HepG2 (cell line): ENCODE results near the gene CNR2. TPM values are rescaled to one million over a fixed set of nuclear protein-coding genes. Genes with fewer than 3 reads are reported as not detected.
A peak's percentile ranks its signal among the peaks of the same experiment; 100 is the strongest.

ENCODE experiments used
- ATAC-seq: fragments of 200-7000 bp; cut with Tn5 transposase; 3 replicates; pipeline ENCODE4 v1.9.1; 2020; ENCODE audit warnings: mild to moderate bottlenecking, moderate library complexity
- BruUV-seq: library from RNA; stranded (reverse); fragments of 400-500 nt; replicated peaks from 2 replicates; lab custom pipeline; 2021; lab: Mats Ljungman, UMichigan
- CTCF ChIA-PET: fragments of 300-600 bp; formaldehyde crosslinking; extraction: SDS; loops from one replicate; lab custom pipeline; 2021; ENCODE audit warnings: low total read pairs, inconsistent platforms, low intra/inter-chr PET ratio; lab: Yijun Ruan, JAX
- POLR2A ChIA-PET: fragments of 350-600 bp; sonication (Branson Sonifier 250); formaldehyde crosslinking; loops from one replicate; lab custom pipeline; 2020; ENCODE audit warnings: antibody characterized with exemption, inconsistent platforms; lab: Yijun Ruan, JAX
- DNase-seq: peaks from one replicate; pipeline ENCODE4 v3.0.0-alpha.2; 2015; ENCODE audit warnings: low spot score
- FAIRE-seq: peaks from 3 replicates; lab custom pipeline; 2011; peaks lifted over from hg19 to GRCh38; lab: Jason Lieb, UNC
- H2AFZ ChIP-seq: one replicate; pipeline ENCODE4 v1.6.1; 2011; ENCODE audit warnings: low read length, inconsistent platforms
- H3K27ac ChIP-seq: fragments of 300-600 bp; 3 replicates; pipeline ENCODE4 v1.8.0; 2011; ENCODE audit warnings: mixed run types, mild to moderate bottlenecking, mixed read lengths, low read length, inconsistent platforms; ENCODE audit not compliant: insufficient read depth; ENCODE audit errors: extremely low read length
- H3K27me3 ChIP-seq, 2 experiments: fragments of 200-600 bp in 1 of 2; 2 replicates in 1 of 2; 3 replicates in 1 of 2; pipeline versions ENCODE4 v1.6.0 to v1.8.0; 2011; ENCODE audit warnings: low read length in 2 of 2, mild to moderate bottlenecking in 2 of 2, moderate library complexity in 2 of 2, inconsistent platforms in 1 of 2; ENCODE audit not compliant: insufficient read depth in 2 of 2, control insufficient read depth in 1 of 2
- H3K36me3 ChIP-seq, 2 experiments: fragments of 200-600 bp in 1 of 2; replicated peaks in 1 of 2; 2 replicates in 1 of 2; 3 replicates in 1 of 2; pipeline versions ENCODE4 v1.5.1 to v1.8.0; 2011; ENCODE audit warnings: low read length in 2 of 2, inconsistent platforms in 1 of 2; ENCODE audit not compliant: insufficient read depth in 2 of 2, control insufficient read depth in 1 of 2
- H3K4me1 ChIP-seq: 2 replicates; pipeline ENCODE4 v1.5.1; 2012; ENCODE audit warnings: low read length, inconsistent platforms; ENCODE audit not compliant: insufficient read depth
- H3K4me2 ChIP-seq: 2 replicates; pipeline ENCODE4 v1.6.0; 2011; ENCODE audit warnings: low read depth, low read length, inconsistent platforms
- H3K4me3 ChIP-seq, 3 experiments: fragments of 200-600 bp in 1 of 3; sonication (generic), shearing (Covaris generic) in 1 of 3; replicated peaks in 1 of 3; 2 replicates each; pipeline ENCODE4 v1.5.1; 2011 to 2016; ENCODE audit warnings: low read length in 3 of 3, inconsistent platforms in 2 of 3, low read depth in 2 of 3, mild to moderate bottlenecking in 2 of 3, control low read depth in 1 of 3, mixed read lengths in 1 of 3; ENCODE audit not compliant: insufficient read depth in 1 of 3
- H3K79me2 ChIP-seq: one replicate; pipeline ENCODE4 v1.6.1; 2011; ENCODE audit warnings: low read length, inconsistent platforms; ENCODE audit not compliant: insufficient read depth
- H3K9ac ChIP-seq: 2 replicates; pipeline ENCODE4 v1.6.0; 2011; ENCODE audit warnings: mild to moderate bottlenecking, low read depth, low read length, inconsistent platforms; ENCODE audit not compliant: insufficient read depth
- H3K9me3 ChIP-seq: 2 replicates; pipeline ENCODE4 v1.5.1; 2012; ENCODE audit warnings: mild to moderate bottlenecking, low read length
- H4K20me1 ChIP-seq: 2 replicates; pipeline ENCODE4 v1.6.0; 2011; ENCODE audit warnings: inconsistent platforms, mild to moderate bottlenecking, low read length, moderate library complexity; ENCODE audit not compliant: insufficient read depth
- CEBPG ChIP-seq: IDR thresholded peaks from 2 replicates; pipeline ENCODE4 v1.6.1; 2016
- HDAC1 ChIP-seq: sonication (generic); formaldehyde crosslinking; IDR thresholded peaks from 2 replicates; pipeline ENCODE4 v1.5.1; 2020; ENCODE audit warnings: mild to moderate bottlenecking, missing genetic modification reagents
- KAT7 ChIP-seq: IDR thresholded peaks from 2 replicates; pipeline ENCODE4 v1.6.1; 2018; ENCODE audit warnings: borderline replicate concordance, missing compliant biosample characterization
- KDM2A ChIP-seq: sonication (generic); formaldehyde crosslinking; IDR thresholded peaks from 2 replicates; pipeline ENCODE4 v1.4.0; 2020; ENCODE audit warnings: low read depth, missing genetic modification reagents, borderline replicate concordance
- MTF2 ChIP-seq: sonication (generic); formaldehyde crosslinking; IDR thresholded peaks from 2 replicates; pipeline ENCODE4 v1.5.0; 2020; ENCODE audit warnings: missing genetic modification reagents, borderline replicate concordance
- NCOR1 ChIP-seq: fragments of 200-600 bp; sonication (generic); IDR thresholded peaks from 2 replicates; pipeline ENCODE4 v1.7.0; 2017; ENCODE audit warnings: antibody characterized with exemption, low read length, borderline replicate concordance
- PCBP2 ChIP-seq: fragments of 200-400 bp; formaldehyde crosslinking; optimal IDR thresholded peaks from 2 replicates; pipeline ENCODE3; 2018; ENCODE audit warnings: low read length, low read depth; ENCODE audit not compliant: poor library complexity, severe bottlenecking
- POLR2A ChIP-seq, 2 experiments: IDR thresholded peaks; 2 replicates each; pipeline ENCODE4 v1.6.1; 2011; ENCODE audit warnings: low read depth in 2 of 2, low read length in 2 of 2, mild to moderate bottlenecking in 1 of 2, moderate library complexity in 1 of 2; ENCODE audit not compliant: insufficient read depth in 1 of 2
- TBX2 ChIP-seq: sonication (generic); formaldehyde crosslinking; IDR thresholded peaks from 2 replicates; pipeline ENCODE4 v1.5.0; 2020; ENCODE audit warnings: missing genetic modification reagents, mild to moderate bottlenecking, borderline replicate concordance
- ZNF160 ChIP-seq: sonication (generic); formaldehyde crosslinking; IDR thresholded peaks from 2 replicates; pipeline ENCODE4 v1.8.0; 2022; ENCODE audit warnings: mild to moderate bottlenecking, inconsistent platforms, missing genetic modification reagents
- ZNF253 ChIP-seq: sonication (generic); formaldehyde crosslinking; IDR thresholded peaks from 2 replicates; pipeline ENCODE4 v1.8.0; 2022; ENCODE audit warnings: mild to moderate bottlenecking, missing genetic modification reagents, borderline replicate concordance
- ZNF468 ChIP-seq: sonication (generic); formaldehyde crosslinking; IDR thresholded peaks from 2 replicates; pipeline ENCODE4 v1.8.0; 2022; ENCODE audit warnings: mild to moderate bottlenecking, moderate library complexity, missing genetic modification reagents
- ZNF564 ChIP-seq: sonication (generic); formaldehyde crosslinking; IDR thresholded peaks from 2 replicates; pipeline ENCODE4 v1.8.1; 2023; ENCODE audit warnings: mild to moderate bottlenecking, missing genetic modification reagents
- ZNF724P ChIP-seq: sonication (generic); formaldehyde crosslinking; IDR thresholded peaks from 2 replicates; pipeline ENCODE4 v1.8.0; 2022; ENCODE audit warnings: missing genetic modification reagents, borderline replicate concordance
- ZNF773 ChIP-seq: sonication (generic); formaldehyde crosslinking; IDR thresholded peaks from 2 replicates; pipeline ENCODE4 v1.4.0; 2020; ENCODE audit warnings: missing genetic modification reagents, borderline replicate concordance
- WGBS: methylation state at CpG from one replicate; pipeline ENCODE4 v1.1.6; 2017; ENCODE audit warnings: low lambda C conversion rate; 5-methylcytosine and 5-hydroxymethylcytosine counted together
- in situ Hi-C: cut with HindIII; loops from 2 replicates; pipeline ENCODE4 v1.10.0; 2017; ENCODE audit warnings: low pct_unique_long_range_greater_than_20kb; ENCODE audit not compliant: extremely low pct_ligation_motif_present
- intact Hi-C: fragments of 100-400 bp; cut with micrococcal nuclease; formaldehyde crosslinking; loops from one replicate; pipeline ENCODE4 v1.10.0; 2022; ENCODE audit not compliant: unreplicated experiment
- polyA plus RNA-seq, 8 experiments: library from polyadenylated mRNA; depleted of rRNA in 3 of 8; stranded (reverse) in 7 of 8; unstranded in 1 of 8; fragments of >200 nt; fragmentation: Illumina TruSeq in 4 of 8; extraction: Trizol in 4 of 8; gene quantifications; 2 replicates each; pipeline versions ENCODE4 v1.2.1 to v1.2.3, GENCODE V29; 2011 to 2016; ENCODE audit warnings: low read depth in 4 of 8, missing spikeins in 1 of 8, mixed read lengths in 1 of 8; ENCODE audit not compliant: insufficient read depth in 1 of 8
- total RNA-seq, 5 experiments: library from RNA; depleted of rRNA; stranded (reverse); fragments of >200 nt; fragmentation: Illumina TruSeq; extraction: Trizol; gene quantifications; 2 replicates each; pipeline ENCODE4 v1.2.3, GENCODE V29; 2016; ENCODE audit warnings: low read depth in 1 of 5
- TF ChIP-seq, protein P1 (sequence below): sonication (generic); formaldehyde crosslinking; IDR thresholded peaks from 2 replicates; pipeline ENCODE4 v1.5.1; 2020; ENCODE audit warnings: missing genetic modification reagents, mild to moderate bottlenecking, borderline replicate concordance
- TF ChIP-seq, protein P2 (sequence below): sonication (generic); formaldehyde crosslinking; IDR thresholded peaks from 2 replicates; pipeline ENCODE4 v1.8.0; 2022; ENCODE audit warnings: missing genetic modification reagents, mild to moderate bottlenecking, borderline replicate concordance
- TF ChIP-seq, protein P3 (sequence below): sonication (generic); formaldehyde crosslinking; IDR thresholded peaks from 2 replicates; pipeline ENCODE4 v1.5.1; 2020; ENCODE audit warnings: mild to moderate bottlenecking, missing genetic modification reagents, moderate library complexity

The CNR2 gene
- total and polyA plus RNA-seq, 2 of the 13 experiments (the other 11 are each of a cell fraction or from before 2014, with no cell fraction given), result not detected

DNA sequence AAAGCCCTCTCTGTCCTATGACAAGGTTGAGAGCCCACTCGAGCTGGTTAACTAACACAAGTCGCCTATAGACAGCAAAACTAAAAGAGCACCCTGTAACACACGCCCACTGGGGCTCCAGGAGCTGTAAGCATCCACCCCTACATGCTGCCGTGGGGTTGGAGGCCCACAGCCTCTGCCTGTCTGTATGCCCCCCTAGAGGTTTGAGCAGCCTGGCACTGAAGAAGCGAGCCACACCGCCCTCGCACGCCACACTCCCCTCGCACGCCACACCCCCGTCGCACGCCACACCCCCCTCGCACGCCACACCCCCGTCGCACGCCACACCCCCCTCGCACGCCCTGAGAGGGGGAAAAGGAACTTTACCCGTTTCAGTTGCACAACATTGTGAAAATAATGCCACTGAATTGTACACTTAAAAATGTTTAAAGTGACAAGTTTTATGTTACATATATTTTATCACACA is 74.7 kb downstream of the CNR2 start (continued):
- TF ChIP-seq ZNF253 (CRISPR knock-in tag) (no peak), ZNF773 (no peak), CEBPG (peak; percentile 85), TBX2 (CRISPR knock-in tag) (no peak), MTF2 (CRISPR knock-in tag) (0 out of 2 replicates have a peak, but pooled peaks have one; percentile 45), PCBP2 (no peak), KAT7 (no peak), NCOR1 (no peak), ZNF468 (CRISPR knock-in tag) (no peak)
- TF ChIP-seq, protein P1, sequence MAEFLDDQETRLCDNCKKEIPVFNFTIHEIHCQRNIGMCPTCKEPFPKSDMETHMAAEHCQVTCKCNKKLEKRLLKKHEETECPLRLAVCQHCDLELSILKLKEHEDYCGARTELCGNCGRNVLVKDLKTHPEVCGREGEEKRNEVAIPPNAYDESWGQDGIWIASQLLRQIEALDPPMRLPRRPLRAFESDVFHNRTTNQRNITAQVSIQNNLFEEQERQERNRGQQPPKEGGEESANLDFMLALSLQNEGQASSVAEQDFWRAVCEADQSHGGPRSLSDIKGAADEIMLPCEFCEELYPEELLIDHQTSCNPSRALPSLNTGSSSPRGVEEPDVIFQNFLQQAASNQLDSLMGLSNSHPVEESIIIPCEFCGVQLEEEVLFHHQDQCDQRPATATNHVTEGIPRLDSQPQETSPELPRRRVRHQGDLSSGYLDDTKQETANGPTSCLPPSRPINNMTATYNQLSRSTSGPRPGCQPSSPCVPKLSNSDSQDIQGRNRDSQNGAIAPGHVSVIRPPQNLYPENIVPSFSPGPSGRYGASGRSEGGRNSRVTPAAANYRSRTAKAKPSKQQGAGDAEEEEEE, result no peak
- TF ChIP-seq, protein P2, sequence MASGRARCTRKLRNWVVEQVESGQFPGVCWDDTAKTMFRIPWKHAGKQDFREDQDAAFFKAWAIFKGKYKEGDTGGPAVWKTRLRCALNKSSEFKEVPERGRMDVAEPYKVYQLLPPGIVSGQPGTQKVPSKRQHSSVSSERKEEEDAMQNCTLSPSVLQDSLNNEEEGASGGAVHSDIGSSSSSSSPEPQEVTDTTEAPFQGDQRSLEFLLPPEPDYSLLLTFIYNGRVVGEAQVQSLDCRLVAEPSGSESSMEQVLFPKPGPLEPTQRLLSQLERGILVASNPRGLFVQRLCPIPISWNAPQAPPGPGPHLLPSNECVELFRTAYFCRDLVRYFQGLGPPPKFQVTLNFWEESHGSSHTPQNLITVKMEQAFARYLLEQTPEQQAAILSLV, result 0 out of 2 replicates have a peak, but pooled peaks have one; percentile 43

DNA sequence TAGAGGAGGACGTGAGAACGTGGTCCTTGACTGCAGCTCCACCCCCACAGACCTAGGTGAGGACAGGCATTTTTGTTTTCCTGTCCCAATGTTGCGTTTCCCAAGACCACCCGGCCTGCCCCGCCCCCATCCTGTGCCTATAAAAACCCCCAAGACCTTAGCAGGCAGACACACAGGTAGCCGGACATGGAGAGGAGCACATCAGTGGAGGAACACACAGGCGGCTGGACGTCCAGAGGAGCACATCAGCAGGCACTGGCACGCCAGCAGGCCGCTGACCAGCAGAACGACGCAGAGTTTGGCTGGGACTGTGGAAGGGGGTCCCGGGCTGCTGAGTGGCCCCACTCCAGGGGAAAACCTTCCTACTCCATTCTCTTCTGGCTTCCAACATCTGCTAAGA is 75.3 kb downstream of the CNR2 start:
- no peak for DNase-seq
- TF ChIP-seq ZNF160 (CRISPR knock-in tag), result no peak
- TF ChIP-seq, protein P3, sequence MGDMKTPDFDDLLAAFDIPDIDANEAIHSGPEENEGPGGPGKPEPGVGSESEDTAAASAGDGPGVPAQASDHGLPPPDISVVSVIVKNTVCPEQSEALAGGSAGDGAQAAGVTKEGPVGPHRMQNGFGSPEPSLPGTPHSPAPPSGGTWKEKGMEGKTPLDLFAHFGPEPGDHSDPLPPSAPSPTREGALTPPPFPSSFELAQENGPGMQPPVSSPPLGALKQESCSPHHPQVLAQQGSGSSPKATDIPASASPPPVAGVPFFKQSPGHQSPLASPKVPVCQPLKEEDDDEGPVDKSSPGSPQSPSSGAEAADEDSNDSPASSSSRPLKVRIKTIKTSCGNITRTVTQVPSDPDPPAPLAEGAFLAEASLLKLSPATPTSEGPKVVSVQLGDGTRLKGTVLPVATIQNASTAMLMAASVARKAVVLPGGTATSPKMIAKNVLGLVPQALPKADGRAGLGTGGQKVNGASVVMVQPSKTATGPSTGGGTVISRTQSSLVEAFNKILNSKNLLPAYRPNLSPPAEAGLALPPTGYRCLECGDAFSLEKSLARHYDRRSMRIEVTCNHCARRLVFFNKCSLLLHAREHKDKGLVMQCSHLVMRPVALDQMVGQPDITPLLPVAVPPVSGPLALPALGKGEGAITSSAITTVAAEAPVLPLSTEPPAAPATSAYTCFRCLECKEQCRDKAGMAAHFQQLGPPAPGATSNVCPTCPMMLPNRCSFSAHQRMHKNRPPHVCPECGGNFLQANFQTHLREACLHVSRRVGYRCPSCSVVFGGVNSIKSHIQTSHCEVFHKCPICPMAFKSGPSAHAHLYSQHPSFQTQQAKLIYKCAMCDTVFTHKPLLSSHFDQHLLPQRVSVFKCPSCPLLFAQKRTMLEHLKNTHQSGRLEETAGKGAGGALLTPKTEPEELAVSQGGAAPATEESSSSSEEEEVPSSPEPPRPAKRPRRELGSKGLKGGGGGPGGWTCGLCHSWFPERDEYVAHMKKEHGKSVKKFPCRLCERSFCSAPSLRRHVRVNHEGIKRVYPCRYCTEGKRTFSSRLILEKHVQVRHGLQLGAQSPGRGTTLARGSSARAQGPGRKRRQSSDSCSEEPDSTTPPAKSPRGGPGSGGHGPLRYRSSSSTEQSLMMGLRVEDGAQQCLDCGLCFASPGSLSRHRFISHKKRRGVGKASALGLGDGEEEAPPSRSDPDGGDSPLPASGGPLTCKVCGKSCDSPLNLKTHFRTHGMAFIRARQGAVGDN (CRISPR knock-in tag), result peak; percentile 64
- TF ChIP-seq POLR2A (IDR thresholded peaks at IDR 0.05; ENCODE audit: insufficient read depth in 1 of 2, low read depth in 2 of 2, low read length in 2 of 2), result 0 out of 4 replicates have a peak, but pooled peaks of 1 of the 2 experiments have one; percentile 40
- no peak for TF ChIP-seq ZNF564 (CRISPR knock-in tag)
- no peak for TF ChIP-seq KDM2A (CRISPR knock-in tag)
- TF ChIP-seq ZNF724P, result no peak
- TF ChIP-seq HDAC1 (CRISPR knock-in tag), result peak; percentile 34; the same call in 1 of the 2 replicates

More for the DNA sequence above, 75.3 kb downstream of the CNR2 start:
- Histone ChIP-seq H2AFZ (no peak overlapping the region), H3K27ac (no peak overlapping the region), H3K4me2 (peak overlapping the region; percentile 95), H3K4me1 (peaks cover 22% of the 10 kb centered on the region), H3K36me3 (no peaks in the 10 kb centered on the region), H3K27me3 (peaks cover 0 to 6% of the 10 kb centered on the region in 2 experiments; a peak in 3 of 5 replicates), H3K9me3 (no peaks in the 10 kb centered on the region), H3K9ac (peak overlapping the region; percentile 45; the same call in 1 of the 2 replicates), H3K79me2 (no peaks in the 10 kb centered on the region), H4K20me1 (no peaks in the 10 kb centered on the region), H3K4me3 (peak overlapping the region; percentile 47 to 71 (median 48); a peak in 5 of 6 replicates)
- in situ Hi-C loops, result no loop called here
- WGBS, result 2% methylated on average over 11 of the region's 13 CpGs
- intact Hi-C loops, result no loop called here
- BruUV-seq, result no TSS peak
- FAIRE-seq (no peak), ATAC-seq (peak; percentile 74)
- ChIA-PET POLR2A (interaction anchor here (2.5 kb wide), 1 partner anchor 13 kb away, joined by 12 read pairs; the partner anchor contains the start of gene HMGCL), CTCF (no interaction called here)
